COLO668 (cell line): ENCODE data around the gene FNIP1.
"Not testable (repeated sequence)": the region's sequence is repeated elsewhere in the genome, so short reads cannot be mapped to it uniquely, and the experiment has no call there.

ENCODE experiments used
- DNase-seq: peaks from one replicate; lab custom pipeline; 2025; ENCODE audit not compliant: unreplicated experiment; lab: John Stamatoyannopoulos, UW

FNIP1 gene

GRCh38 chr5:131610198-131611063, 186.4 kb downstream of the FNIP1 start:
- no peak for DNase-seq

- no peak for DNase-seq
These were observed 187.0 kb downstream of the FNIP1 start for GRCh38 chr5:131609774-131610173.

- no peak for DNase-seq
These were observed 188.2 kb downstream of the FNIP1 start for GRCh38 chr5:131608597-131608996.

GRCh38 chr5:131607903-131608540, 188.8 kb downstream of the FNIP1 start:
- DNase-seq, result no peak

- DNase-seq, result no peak
These were observed 189.4 kb downstream of the FNIP1 start for GRCh38 chr5:131607418-131607817.

GRCh38 chr5:131605086-131605485, 191.7 kb downstream of the FNIP1 start:
- DNase-seq, result no peak

- no peak for DNase-seq
These were observed 201.5 kb downstream of the FNIP1 start for GRCh38 chr5:131595088-131596033.

- DNase-seq, result no peak
These were observed 202.9 kb downstream of the FNIP1 start for GRCh38 chr5:131593921-131594320.

- DNase-seq, result not testable (repeated sequence)
These were observed 203.4 kb downstream of the FNIP1 start for GRCh38 chr5:131593436-131593835.
